Measurements from ENCODE around the gene EPB41L4A.
"Not testable (repeated sequence)": the region's sequence is repeated elsewhere in the genome, so short reads cannot be mapped to it uniquely, and the experiment has no call there.

EPB41L4A gene

DNA sequence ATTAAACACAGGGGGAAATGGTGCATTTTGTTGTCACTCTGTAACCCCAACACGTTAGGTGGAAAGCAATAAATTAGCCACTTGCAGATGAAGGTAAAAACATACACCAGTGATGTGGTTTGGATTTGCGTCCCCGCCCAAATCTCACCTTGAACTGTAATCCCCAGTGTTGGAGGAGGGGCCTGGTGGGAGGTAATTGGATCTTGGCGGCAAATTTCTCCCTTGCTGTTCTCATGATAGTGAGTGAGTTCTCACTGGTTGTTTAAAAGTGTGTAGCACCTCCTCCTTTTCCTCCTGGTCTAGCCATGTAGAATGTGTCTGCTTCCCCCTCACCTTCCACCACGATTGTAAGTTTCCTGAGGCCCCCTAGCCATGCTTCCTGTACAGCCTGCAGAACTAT, 17.2 kb downstream of the EPB41L4A start:
- no peak for DNase-seq (ENCODE audit: low read depth)

DNA sequence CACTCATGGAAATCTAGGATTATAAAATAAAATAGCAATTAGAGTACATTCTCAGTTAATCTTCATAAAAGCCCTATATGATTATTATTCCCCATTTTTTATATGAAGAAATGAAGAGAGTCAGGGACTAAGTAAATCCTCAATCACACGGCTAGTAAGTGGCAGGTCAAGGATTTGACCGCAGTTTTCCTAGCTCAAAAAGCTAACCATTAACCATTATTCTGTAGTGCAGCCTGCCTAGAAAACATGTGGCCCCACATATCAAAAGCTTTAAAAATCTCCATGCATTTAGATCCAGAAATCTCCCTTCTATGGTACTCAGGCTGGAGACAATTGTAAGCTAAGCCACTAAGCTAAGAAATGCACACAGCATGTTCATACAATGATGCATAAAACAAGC, 21.4 kb downstream of the EPB41L4A start:
- no peak for DNase-seq (ENCODE audit: low read depth)

DNA sequence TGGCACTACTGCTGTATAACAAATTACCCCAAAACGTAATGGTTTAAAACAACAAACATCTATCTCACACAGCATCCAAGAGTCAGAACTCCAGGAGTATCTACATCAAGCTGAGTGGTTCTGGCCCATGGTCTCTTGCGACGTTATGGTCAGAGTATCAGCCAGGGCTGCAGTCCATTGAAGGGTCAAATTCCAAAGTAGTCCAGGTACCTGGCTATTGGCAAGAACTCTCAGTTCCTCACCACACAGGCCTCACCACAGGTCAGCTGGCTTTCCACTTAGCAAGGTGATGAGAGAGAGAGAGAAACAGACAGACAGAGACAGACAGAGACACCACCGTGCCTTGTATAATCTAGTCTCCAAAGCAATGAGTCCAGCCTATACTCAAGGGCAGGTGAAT, 22.6 kb downstream of the EPB41L4A start:
- no peak for DNase-seq (ENCODE audit: low read depth)

DNA sequence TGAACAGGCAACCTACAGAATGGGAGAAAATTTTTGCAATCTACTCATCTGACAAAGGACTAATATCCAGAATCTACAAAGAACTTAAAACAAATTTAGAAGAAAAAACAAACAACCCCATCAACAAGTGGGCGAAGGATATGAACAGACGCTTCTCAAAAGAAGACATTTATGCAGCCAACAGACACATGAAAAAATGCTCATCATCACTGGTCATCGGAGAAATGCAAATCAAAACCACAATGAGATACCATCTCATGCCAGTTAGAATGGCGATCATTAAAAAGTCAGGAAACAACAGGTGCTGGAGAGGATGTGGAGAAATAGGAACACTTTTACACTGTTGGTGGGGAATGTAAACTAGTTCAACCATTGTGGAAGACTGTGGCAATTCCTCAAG, 23.8 kb downstream of the EPB41L4A start:
- DNase-seq (ENCODE audit: low read depth): not testable (repeated sequence)

DNA sequence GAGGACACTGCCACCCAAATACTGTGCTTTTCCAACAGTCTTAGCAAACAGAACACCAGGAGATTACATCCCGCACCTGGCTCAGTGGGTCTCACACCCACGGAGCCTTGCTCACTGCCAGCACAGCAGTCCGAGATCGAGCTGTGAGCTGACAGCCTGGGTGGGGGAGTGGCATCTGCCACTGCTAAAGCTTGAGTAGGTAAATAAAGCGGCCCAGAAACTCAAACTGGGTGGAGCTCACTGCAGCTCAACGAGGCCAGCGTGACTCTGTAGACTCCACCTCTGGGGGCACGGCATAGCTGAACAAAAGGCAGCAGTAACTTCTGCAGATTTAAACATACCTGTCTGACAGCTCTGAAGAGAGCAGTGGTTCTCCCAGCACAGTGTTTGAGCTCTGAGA, 28.8 kb downstream of the EPB41L4A start:
- no peak for DNase-seq (ENCODE audit: low read depth)

DNA sequence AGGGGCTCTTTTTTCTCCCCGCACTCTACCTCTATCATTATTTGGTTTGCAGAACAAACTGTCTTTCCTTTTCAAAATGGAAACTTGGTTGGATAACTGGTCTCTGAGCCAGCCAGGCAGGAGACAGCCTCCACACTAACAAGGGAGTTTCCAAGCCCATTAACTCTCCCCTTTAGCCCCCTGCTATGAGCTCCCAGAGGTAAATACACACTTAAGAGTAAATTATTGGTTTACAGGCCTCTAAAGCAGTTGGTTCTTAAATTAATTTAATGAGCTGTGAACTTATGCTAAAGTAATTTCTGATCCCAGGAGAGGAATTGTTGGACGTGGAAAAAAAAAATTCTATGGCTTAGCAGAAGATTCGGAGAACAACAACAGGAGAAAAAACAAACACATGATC, 30.3 kb downstream of the EPB41L4A start:
- DNase-seq (ENCODE audit: low read depth): no peak

DNA sequence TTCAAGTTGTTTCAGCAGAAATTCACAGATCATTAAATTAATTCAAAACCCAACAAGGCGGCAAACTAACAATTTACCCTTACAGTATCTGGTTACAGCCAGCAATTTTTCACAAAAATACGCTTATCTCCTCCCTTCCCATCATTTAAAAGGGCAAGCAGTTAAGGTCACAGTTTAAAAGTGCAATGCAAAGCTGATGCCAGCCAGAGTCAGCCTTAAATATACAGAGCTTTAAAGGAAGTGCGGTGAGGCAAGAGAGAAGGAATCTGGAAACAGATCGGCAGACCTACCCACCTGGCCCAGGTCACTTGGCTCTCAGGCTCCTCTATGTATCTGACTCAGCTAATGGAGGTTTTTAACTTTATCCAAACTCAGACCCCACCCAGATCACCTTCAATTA, 31.0 kb downstream of the EPB41L4A start:
- DNase-seq (ENCODE audit: low read depth): no peak

DNA sequence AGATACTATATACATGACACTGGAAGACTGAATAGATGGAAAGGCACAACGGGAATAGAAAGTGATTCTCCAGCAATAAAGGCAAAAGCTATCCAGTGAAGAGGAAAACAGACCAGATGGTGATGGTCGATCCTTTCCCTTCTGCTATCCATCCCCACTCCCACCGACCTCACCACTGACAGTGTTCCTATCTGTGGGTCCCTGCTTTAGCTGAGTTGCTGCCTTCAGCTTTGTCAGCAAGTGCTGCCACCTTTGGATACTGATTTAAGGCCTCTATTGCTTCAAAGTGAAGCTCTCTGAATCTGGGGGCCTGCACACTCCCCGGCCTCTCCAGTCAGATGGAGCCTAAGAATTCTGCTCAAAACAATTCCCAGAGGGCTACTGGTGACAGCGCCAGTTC, 32.3 kb downstream of the EPB41L4A start:
- no peak for DNase-seq (ENCODE audit: low read depth)

DNA sequence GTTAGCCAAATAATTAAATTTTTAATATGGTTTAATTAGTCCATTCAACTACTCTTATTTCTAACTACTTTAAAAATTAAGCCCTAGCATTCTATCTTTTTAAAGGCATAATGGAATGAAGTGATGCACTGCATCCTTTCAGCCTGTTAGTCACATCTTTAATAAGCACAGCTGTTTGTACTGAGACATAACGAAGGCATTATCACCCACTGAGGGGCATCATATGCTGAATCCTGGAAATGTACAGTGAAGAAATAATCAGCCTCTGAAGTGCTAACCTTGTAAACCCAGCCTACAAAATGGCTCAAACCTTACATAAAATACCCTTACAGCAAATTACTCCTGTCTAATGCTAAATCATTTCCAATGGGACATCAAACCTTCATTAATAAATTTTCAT, 33.1 kb downstream of the EPB41L4A start:
- DNase-seq (ENCODE audit: low read depth): no peak

DNA sequence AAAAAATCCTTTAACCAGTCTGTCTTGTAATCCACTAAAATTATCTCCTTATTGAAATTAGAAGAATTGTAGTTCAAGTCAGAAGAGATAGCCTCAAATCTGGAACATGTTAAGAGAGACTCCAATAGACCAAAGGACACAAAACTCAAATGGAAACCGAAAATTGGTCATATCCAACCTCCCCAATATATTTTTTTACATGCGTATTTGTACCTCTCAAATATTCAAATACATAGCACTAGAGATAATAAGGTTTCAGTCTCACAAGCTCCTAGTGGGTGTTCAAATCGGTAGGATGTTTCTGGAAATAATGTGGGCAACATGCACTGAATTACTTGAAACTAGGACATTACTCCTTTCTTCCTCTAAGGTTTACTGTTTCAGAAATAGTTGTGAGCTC, 33.5 kb downstream of the EPB41L4A start:
- no peak for DNase-seq (ENCODE audit: low read depth)

DNA sequence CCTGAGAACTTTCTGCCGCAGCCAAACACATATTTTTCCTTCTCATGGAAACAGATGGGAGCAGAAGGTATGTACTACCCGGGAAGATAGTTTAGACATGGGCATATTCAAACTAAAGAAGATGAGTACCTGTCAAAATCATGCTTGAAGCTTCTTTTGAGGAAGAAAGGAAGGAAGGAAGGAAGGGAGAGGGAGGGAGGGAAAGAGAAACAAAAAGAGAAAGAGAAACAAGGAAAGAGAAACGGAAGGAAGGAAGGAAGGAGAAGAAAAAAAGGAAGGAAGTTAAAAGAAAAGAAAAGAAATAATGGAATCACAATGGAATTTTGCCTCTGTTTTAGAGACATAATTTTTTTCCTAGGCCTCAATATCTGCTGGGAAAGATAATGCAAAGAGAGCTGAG, 34.6 kb downstream of the EPB41L4A start:
- no peak for DNase-seq (ENCODE audit: low read depth)

DNA sequence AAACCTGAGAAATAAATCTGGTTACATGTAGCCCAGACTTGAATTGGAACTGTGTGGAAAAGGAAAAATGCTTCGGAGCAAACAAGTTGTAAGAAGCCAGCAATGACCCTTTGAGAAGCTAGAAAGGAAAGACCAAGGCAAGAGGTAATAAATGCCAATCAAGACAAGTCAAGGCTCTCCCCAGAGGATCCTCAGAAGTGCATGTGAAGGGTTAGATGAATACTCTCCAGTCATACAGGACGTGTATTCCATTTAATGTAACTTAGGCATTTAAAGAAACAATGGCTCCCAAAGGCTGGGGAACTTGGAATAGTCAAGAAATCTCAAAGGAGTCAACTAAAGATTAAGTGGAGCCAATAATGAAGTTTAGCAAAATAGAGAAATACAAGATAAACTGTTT, 36.2 kb downstream of the EPB41L4A start:
- no peak for DNase-seq (ENCODE audit: low read depth)

DNA sequence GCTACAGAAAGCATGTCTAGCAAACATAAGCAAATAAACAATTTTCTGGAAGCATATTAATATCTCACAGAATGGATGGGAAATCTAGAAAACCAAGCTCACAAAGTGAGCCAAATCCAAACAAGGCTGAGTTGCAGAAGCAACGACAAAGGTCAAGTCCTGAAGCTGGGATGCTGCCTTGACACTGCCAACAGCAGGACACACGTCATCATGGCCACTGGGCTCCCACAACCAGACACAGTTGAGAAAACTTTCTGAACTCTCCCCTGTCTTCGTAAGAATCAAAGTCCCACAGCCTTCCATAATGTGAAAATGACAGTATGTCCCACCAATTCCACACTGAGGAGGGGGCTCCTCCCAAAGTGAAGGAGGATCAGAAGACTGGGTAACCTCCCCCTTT, 37.6 kb downstream of the EPB41L4A start:
- DNase-seq (ENCODE audit: low read depth): no peak

DNA sequence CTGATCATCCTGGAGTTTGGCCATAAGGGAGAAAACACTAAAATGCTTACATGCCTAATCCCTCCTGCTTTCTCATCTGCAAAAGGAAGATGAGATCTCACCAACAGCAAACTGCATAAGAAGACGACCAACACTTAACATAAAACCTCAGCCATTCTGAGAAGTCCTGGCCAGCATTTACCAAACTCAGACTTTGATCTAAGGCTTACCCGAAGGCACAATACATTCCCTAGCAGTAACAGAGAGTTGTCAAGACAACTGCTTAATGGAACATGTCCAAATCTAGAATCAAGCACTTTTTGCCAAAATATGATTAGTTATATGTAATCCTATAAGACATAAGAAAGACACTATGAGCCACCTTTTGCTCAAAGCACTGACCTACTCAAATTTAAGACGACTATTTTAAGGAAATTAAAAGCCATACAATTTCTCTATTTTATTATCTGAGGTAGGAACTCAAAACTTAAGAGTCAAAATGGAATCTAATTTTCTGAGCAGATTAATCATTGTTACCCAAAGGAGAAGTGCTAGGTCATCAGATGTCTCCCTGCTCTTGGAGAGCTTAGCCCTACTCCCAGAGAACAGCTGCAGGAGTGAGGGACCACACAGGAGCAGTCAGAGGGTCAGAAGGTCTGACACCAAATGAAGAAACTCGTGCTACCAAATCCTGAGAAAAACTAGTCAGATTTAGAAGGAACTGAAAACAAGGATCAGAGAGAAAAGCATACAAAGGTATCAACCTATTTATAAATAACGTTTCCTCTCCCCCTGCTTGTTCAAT, 39.3 kb downstream of the EPB41L4A start:
- no peak for DNase-seq (ENCODE audit: low read depth)

DNA sequence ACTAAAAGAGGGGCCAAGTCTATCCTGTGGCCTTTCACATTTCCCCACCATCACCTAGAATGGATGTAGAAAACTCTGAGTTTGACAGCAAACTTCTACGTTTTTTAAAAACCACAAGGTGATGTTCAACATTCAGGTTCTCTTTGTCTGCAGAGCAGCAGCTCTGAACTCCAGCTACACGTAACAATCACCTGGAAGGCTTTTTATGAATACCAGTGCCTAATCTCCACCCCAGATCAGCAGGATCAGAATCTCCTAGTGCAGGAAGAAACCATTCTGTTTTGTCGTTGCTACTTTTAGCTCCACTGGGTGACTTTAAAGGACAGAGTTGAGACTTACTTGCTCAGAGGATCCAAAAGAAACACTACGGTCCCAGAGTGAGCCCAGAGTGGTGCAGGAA, 44.3 kb downstream of the EPB41L4A start:
- DNase-seq (ENCODE audit: low read depth): no peak

DNA sequence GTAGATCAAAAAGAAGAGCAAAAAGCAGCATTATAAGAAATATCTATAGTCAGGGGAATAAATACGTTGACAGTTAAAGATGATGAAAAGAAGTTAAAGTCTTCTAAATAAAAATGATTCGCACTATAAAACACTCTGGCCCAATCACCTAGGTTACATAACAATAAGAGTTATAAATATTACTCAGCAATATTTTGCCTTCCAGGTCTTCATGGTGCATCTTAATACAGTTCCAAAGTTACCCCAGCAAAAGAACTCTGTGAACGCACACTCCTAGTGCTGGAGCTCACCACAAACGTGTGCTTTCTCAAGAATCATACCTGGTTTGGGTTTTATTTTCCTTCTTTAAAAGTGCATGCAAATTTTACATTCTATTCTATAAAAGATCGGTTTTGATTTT, 44.7 kb downstream of the EPB41L4A start:
- no peak for DNase-seq (ENCODE audit: low read depth)

DNA sequence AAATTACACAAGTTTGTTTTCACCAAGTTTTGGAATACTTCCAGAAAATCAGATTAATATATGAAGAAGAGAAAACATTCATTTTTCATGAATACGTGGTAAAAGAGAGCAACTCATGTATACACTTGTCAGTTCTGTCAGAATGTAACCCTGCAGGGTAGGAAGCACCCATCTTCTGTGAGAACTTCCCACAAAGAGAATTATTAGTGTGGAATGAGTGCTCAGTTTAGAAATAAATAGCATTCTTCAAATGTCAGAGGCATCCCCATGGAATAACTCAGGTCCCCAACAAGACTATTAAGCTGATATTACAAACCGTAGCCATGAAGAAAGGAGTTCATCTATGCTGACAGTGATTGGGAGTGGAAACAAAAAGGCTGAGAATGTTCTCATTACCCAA, 45.2 kb downstream of the EPB41L4A start:
- no peak for DNase-seq (ENCODE audit: low read depth)

DNA sequence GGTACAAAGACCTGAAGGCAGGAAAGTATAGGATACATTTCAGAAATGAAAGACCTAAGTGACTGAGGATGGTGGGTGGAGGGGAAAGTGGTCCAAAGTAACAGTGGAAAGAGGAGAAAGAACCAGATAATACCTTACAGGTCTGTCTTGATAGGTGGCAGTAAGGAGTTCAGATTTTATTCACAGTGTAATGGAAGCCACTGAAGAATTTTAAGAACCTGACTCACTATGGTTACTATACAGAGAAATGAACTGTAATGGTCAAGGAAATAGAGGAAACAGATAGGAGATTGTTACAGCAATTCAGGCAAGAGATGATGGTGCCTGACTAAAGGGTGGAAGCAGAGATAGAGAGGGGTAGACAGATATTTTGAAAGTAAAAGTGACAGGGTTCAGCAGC, 46.5 kb downstream of the EPB41L4A start:
- DNase-seq (ENCODE audit: low read depth): no peak

DNA sequence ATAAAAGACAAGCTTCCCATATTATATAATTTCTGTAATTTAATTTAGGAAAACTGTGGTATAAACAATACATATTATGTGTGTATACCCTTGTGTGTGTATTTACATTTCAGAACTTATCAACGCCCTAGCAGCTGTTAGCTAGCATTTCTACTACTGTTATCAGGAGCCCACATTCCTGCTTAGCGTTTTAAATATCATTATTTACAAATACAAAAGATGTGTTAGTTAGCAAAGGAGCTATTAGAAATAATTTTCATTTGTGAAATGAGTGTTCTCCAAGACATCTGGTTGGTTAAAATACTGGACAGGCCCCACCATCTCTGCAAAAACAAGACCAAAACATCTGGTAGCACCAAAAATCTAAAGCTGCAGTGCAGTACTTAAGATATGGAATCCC, 48.0 kb downstream of the EPB41L4A start:
- no peak for DNase-seq (ENCODE audit: low read depth)

DNA sequence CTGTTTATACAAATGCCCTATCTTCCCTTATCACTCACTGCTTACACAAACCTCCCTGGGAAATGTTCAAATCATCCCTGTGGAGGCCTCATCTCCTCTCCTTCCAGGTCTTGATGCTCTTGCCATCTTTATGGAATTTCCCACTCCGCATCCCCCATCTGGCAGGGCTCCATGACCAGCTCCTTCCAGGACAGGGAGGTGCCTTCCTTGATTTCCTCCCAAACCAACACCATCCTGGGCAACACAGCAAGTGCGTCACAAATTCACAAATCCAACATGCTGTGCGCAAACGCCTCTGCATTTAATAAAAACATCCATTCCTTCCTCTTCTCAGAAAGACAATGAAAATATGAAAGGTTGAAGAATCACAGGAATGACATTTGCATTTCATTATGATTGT, 51.7 kb downstream of the EPB41L4A start:
- no peak for DNase-seq (ENCODE audit: low read depth)

DNA sequence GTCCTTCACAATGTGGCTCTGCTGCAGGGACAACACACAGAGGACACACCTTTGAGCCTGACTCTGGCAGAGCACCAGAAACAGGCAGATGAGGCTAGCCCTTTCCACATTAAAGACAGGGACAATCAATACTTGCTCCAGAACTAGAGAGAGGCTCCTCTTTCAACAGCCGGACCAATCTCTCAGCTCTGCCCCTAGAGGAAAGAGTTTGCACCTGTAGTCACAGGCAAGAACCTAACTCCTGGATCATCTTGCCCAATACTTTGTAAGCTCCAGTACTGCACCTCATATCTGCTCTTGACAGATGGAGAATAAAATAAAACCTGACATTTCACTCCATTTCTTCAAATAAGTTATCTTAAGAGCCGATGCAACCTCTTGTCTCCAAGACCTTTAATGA, 52.1 kb downstream of the EPB41L4A start:
- DNase-seq (ENCODE audit: low read depth): no peak

DNA sequence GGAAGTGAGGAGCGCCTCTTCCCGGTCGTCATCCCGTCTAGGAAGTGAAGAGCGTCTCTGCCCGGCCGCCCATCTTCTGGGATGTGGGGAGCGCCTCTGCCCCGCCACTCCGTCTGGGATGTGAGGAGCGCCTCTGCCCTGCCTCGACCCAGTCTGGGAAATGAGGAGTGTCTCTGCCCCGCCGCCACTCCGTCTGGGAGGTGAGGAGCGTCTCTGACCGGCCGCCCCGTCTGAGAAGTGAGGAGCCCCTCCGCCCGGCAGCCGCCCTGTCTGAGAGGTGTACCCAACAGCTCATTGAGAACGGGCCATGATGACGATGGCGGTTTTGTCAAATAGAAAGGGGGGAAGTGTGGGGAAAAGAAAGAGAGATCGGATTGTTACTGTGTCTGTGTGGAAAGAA, 58.3 kb downstream of the EPB41L4A start:
- DNase-seq (ENCODE audit: low read depth): not testable (repeated sequence)

DNA sequence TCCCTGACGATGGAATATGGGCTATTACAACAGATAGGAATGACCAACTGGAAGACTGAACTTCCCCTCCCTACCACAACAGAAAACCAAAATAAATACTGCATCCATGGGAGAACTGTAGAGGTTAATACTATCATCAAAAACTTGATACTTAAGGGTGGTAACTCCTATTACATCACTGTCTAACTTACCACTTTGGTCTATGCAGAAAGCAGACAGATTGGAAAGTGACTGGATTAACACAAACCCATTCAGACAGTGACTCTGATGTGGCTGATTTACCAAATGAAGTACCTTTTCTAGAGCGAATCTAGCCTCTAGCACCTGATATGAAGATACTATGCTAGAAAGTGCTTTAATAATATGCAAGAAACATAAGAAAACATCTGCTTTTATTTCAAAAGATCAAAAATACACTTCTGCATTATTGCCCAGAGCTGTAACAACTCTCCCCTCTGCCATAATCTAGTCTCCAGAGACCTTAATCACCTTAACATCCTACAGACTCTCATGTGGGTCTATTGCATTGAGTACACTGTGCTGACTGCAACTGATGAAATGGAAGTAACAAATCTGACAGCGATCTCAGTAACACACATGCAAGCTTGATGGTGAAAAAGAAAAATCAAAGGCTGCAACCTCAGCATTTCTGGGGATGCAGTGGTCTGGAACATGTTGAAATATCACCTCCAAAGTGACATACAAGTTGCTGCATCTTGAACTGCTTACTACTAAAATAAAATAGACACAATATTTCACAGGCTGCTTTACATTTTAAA, 62.7 kb downstream of the EPB41L4A start:
- no peak for DNase-seq (ENCODE audit: low read depth)

Measured in activated T-cell treated with anti-CD3 and anti-CD28 coated beads for 48 hours (primary cell).